H1 (cell line): Measurements from ENCODE around the gene C20orf144. TPM values are rescaled to one million over a fixed set of nuclear protein-coding genes. Genes with fewer than 3 reads are reported as not detected.

Experiments used
- CTCF ChIA-PET: fragments of 300-600 bp; sonication (Branson Sonifier 250); formaldehyde crosslinking; loops from one replicate; lab custom pipeline; 2021; ENCODE audit not compliant: partially characterized antibody; lab: Charles Lee
- POLR2A ChIA-PET: fragments of 300-600 bp; sonication (Branson Sonifier 250); formaldehyde crosslinking; loops from one replicate; lab custom pipeline; 2021; ENCODE audit warnings: inconsistent platforms; ENCODE audit not compliant: partially characterized antibody; lab: Charles Lee
- DNase-seq, 2 experiments: peaks; one replicate each; pipeline versions ENCODE4 v3.0.0 to v3.0.0-alpha.2; 2010 to 2022; ENCODE audit warnings: low spot score in 2 of 2, low read depth in 1 of 2, mixed read lengths in 1 of 2
- FAIRE-seq: peaks from 2 replicates; lab custom pipeline; 2011; peaks lifted over from hg19 to GRCh38; lab: Jason Lieb, UNC
- H2AFZ ChIP-seq: 2 replicates; pipeline ENCODE4 v1.8.1; 2012; ENCODE audit warnings: low read length, inconsistent platforms
- H2AK5ac ChIP-seq: 2 replicates; pipeline ENCODE4 v1.6.1; 2013; ENCODE audit warnings: low read depth, low read length
- H2BK120ac ChIP-seq: replicated peaks from 2 replicates; pipeline ENCODE3; 2013; ENCODE audit warnings: low read depth, low read length, inconsistent platforms
- H2BK12ac ChIP-seq: 2 replicates; pipeline ENCODE4 v1.6.1; 2013; ENCODE audit warnings: low read depth, low read length
- H2BK15ac ChIP-seq: 2 replicates; pipeline ENCODE4 v1.6.1; 2013; ENCODE audit warnings: low read length
- H2BK20ac ChIP-seq: 2 replicates; pipeline ENCODE4 v1.6.1; 2013; ENCODE audit warnings: low read length
- H2BK5ac ChIP-seq: 2 replicates; pipeline ENCODE4 v1.6.1; 2013; ENCODE audit warnings: low read depth, low read length
- H3K14ac ChIP-seq: 2 replicates; pipeline ENCODE4 v1.6.1; 2013; ENCODE audit warnings: inconsistent platforms; ENCODE audit not compliant: insufficient read length
- H3K18ac ChIP-seq: 2 replicates; pipeline ENCODE4 v1.6.1; 2013; ENCODE audit warnings: low read length; ENCODE audit errors: extremely low read depth
- H3K23ac ChIP-seq: 2 replicates; pipeline ENCODE4 v1.6.1; 2013; ENCODE audit warnings: inconsistent platforms; ENCODE audit not compliant: insufficient read length
- H3K23me2 ChIP-seq: 2 replicates; pipeline ENCODE4 v1.6.1; 2013; ENCODE audit warnings: low read depth, low read length
- H3K27ac ChIP-seq: 2 replicates; pipeline ENCODE4 v1.6.1; 2011; ENCODE audit warnings: low read depth, low read length, inconsistent platforms
- H3K27me3 ChIP-seq, 4 experiments: replicated peaks in 1 of 4; 1 replicate in 1 of 4; 2 replicates in 3 of 4; pipeline versions ENCODE4 v1.6.1 to v1.8.1; 2011 to 2013; ENCODE audit warnings: low read length in 3 of 4, mild to moderate bottlenecking in 3 of 4, inconsistent platforms in 2 of 4, mixed read lengths in 2 of 4, moderate library complexity in 1 of 4; ENCODE audit not compliant: control insufficient read depth in 3 of 4, insufficient read depth in 3 of 4; ENCODE audit errors: extremely low read depth in 1 of 4
- H3K36me3 ChIP-seq, 4 experiments: 2 replicates each; pipeline versions ENCODE4 v1.6.1 to v1.8.1; 2011 to 2013; ENCODE audit warnings: mild to moderate bottlenecking in 4 of 4, low read length in 3 of 4, moderate library complexity in 2 of 4, control low read depth in 1 of 4, inconsistent platforms in 1 of 4; ENCODE audit not compliant: insufficient read depth in 4 of 4, control insufficient read depth in 2 of 4
- H3K4ac ChIP-seq: replicated peaks from 2 replicates; pipeline ENCODE3; 2013; ENCODE audit warnings: low read length, low read depth, mixed read lengths, inconsistent platforms; ENCODE audit not compliant: insufficient read length
- H3K4me1 ChIP-seq, 4 experiments: replicated peaks in 1 of 4; 1 replicate in 1 of 4; 2 replicates in 3 of 4; pipeline versions ENCODE4 v1.6.1 to v1.8.1; 2011 to 2013; ENCODE audit warnings: low read length in 3 of 4, inconsistent platforms in 2 of 4, mixed read lengths in 1 of 4; ENCODE audit not compliant: insufficient read depth in 4 of 4, control insufficient read depth in 3 of 4
- H3K4me2 ChIP-seq, 2 experiments: 2 replicates each; pipeline versions ENCODE4 v1.6.1 to v1.8.1; 2011 to 2013; ENCODE audit warnings: low read depth in 2 of 2, low read length in 2 of 2, control low read depth in 1 of 2, inconsistent platforms in 1 of 2, mild to moderate bottlenecking in 1 of 2; ENCODE audit not compliant: insufficient read depth in 1 of 2
- H3K4me3 ChIP-seq, 4 experiments: fragments of 200-600, 300-600 bp in 1 of 4; sonication (generic), shearing (Covaris generic), sonication (Bioruptor Twin) in 1 of 4; 2 replicates each; pipeline versions ENCODE4 v1.5.1 to v1.8.1; 2011 to 2016; ENCODE audit warnings: low read length in 4 of 4, low read depth in 3 of 4, control low read depth in 2 of 4, inconsistent platforms in 2 of 4, mild to moderate bottlenecking in 2 of 4, mixed read lengths in 1 of 4, moderate library complexity in 1 of 4; ENCODE audit not compliant: insufficient read depth in 2 of 4; ENCODE audit errors: extremely low read depth in 1 of 4
- H3K56ac ChIP-seq: replicated peaks from 2 replicates; pipeline ENCODE3; 2013; ENCODE audit warnings: low read depth, mild to moderate bottlenecking, mixed read lengths, low read length, inconsistent platforms; ENCODE audit not compliant: insufficient read length
- H3K79me1 ChIP-seq: 2 replicates; pipeline ENCODE4 v1.6.1; 2013; ENCODE audit warnings: low read depth, low read length, control low read depth
- H3K79me2 ChIP-seq, 2 experiments: 2 replicates each; pipeline versions ENCODE4 v1.6.1 to v1.8.1; 2012 to 2013; ENCODE audit warnings: low read length in 2 of 2, mild to moderate bottlenecking in 2 of 2, inconsistent platforms in 1 of 2; ENCODE audit not compliant: insufficient read depth in 2 of 2, control insufficient read depth in 1 of 2
- H3K9ac ChIP-seq, 4 experiments: replicated peaks in 1 of 4; 1 replicate in 1 of 4; 2 replicates in 3 of 4; pipeline versions ENCODE4 v1.6.1 to v1.8.1; 2011 to 2013; ENCODE audit warnings: low read depth in 3 of 4, low read length in 3 of 4, control low read depth in 2 of 4, mild to moderate bottlenecking in 2 of 4, moderate library complexity in 2 of 4, inconsistent platforms in 1 of 4; ENCODE audit errors: extremely low read depth in 1 of 4
- H3K9me3 ChIP-seq, 2 experiments: 2 replicates each; pipeline versions ENCODE4 v1.6.1 to v1.8.1; 2012 to 2013; ENCODE audit warnings: mild to moderate bottlenecking in 2 of 2, moderate library complexity in 2 of 2, control low read depth in 1 of 2, inconsistent platforms in 1 of 2, low read depth in 1 of 2, low read length in 1 of 2, mixed read lengths in 1 of 2; ENCODE audit not compliant: insufficient read depth in 2 of 2
- H4K20me1 ChIP-seq, 2 experiments: replicated peaks in 1 of 2; 2 replicates each; pipeline versions ENCODE3 to v1.8.1; 2011 to 2013; ENCODE audit warnings: inconsistent platforms in 2 of 2, low read length in 2 of 2, mild to moderate bottlenecking in 1 of 2; ENCODE audit not compliant: insufficient read depth in 2 of 2, control insufficient read depth in 1 of 2
- H4K5ac ChIP-seq: 2 replicates; pipeline ENCODE4 v1.6.1; 2013; ENCODE audit warnings: low read length, low read depth, mixed read lengths, inconsistent platforms; ENCODE audit not compliant: insufficient read length
- H4K8ac ChIP-seq: 2 replicates; pipeline ENCODE4 v1.8.0; 2013; ENCODE audit warnings: mild to moderate bottlenecking, moderate library complexity, low read length, inconsistent platforms; ENCODE audit not compliant: insufficient read depth; ENCODE audit errors: extremely low read depth
- H4K91ac ChIP-seq: replicated peaks from 2 replicates; pipeline ENCODE3; 2013; ENCODE audit warnings: low read length, mixed read lengths, inconsistent platforms; ENCODE audit not compliant: insufficient read length
- HDAC2 ChIP-seq, 2 experiments: fragments of 300-600 bp in 1 of 2; sonication (generic) in 1 of 2; IDR thresholded peaks; 2 replicates each; pipeline ENCODE4 v1.6.1; 2011 to 2012; ENCODE audit warnings: low read depth in 2 of 2, low read length in 2 of 2, mild to moderate bottlenecking in 2 of 2, moderate library complexity in 2 of 2, borderline replicate concordance in 1 of 2, inconsistent platforms in 1 of 2
- KDM4A ChIP-seq: IDR thresholded peaks from one replicate; pipeline ENCODE4 v1.7.1; 2012; ENCODE audit warnings: low read depth, mild to moderate bottlenecking, moderate library complexity, low read length, inconsistent platforms; ENCODE audit not compliant: severe bottlenecking
- TBP ChIP-seq: IDR thresholded peaks from 2 replicates; pipeline ENCODE4 v1.6.1; 2011; ENCODE audit warnings: low read depth, low read length, improper control_type of control experiment
- WGBS, 2 experiments: shearing (Covaris generic) in 1 of 2; methylation state at CpG; one replicate each; pipeline versions ENCODE4 v1.1.6 to v1.1.7; 2013 to 2015; ENCODE audit warnings: low lambda C conversion rate in 2 of 2, mixed read lengths in 2 of 2, inconsistent platforms in 1 of 2, low coverage in 1 of 2, missing lambda C conversion rate in 1 of 2; ENCODE audit not compliant: insufficient replicate concordance in 2 of 2, insufficient coverage in 1 of 2, insufficient read length in 1 of 2; ENCODE audit errors: extremely low coverage in 1 of 2, missing lambda C conversion rate in 1 of 2; 5-methylcytosine and 5-hydroxymethylcytosine counted together
- polyA plus RNA-seq, 7 experiments: library from polyadenylated mRNA; depleted of rRNA in 3 of 7; stranded (reverse) in 5 of 7; unstranded in 2 of 7; fragments of >200 nt in 5 of 7; fragments of 200-250 nt in 2 of 7; gene quantifications; 1 replicate in 5 of 7; 2 replicates in 1 of 7; 4 replicates in 1 of 7; pipeline versions ENCODE4 v1.2.1 to v1.2.3, GENCODE V29; 2011 to 2013; ENCODE audit warnings: missing spikeins in 2 of 7, mixed read lengths in 2 of 7
- total RNA-seq: library from RNA; stranded (reverse); fragmentation: NEBNext Ultra II Directional; extraction: Animal tissue kit (Norgen Biotek cat#: 25700); gene quantifications from 2 replicates; pipeline ENCODE4 v1.2.1, GENCODE V29; 2021

C20orf144 gene
- total and polyA plus RNA-seq, 2 of the 8 experiments (the other 6 are each of a cell fraction or from before 2014, with no cell fraction given), result 0.21 to 0.24 TPM

GRCh38 chr20:33667245-33667675, 5.1 kb downstream of the C20orf144 start:
- H3K4ac ChIP-seq, result no peak overlapping the region
- FAIRE-seq (no peak), DNase-seq (no peak)
- POLR2A ChIA-PET, result interaction anchor here (0.9 to 17.9 kb wide), 9 partner anchors 12 to 266 kb away, joined by 3 to 245 read pairs (median 5); partner anchors contain the start of genes CDK5RAP1, NECAB3 and PXMP4
- peaks cover 0 to 10% (median 3%) of the 10 kb centered on the region in 4 experiments; a peak in 3 of 7 replicates for H3K27me3 ChIP-seq
- H2BK120ac ChIP-seq, result no peak overlapping the region
- peak overlapping the region; percentile 27 to 56 (median 30); a peak in 7 of 8 replicates for H3K4me3 ChIP-seq
- peaks cover 0 to 18% (median 11%) of the 10 kb centered on the region in 4 experiments; a peak in 4 of 7 replicates for H3K4me1 ChIP-seq
- H3K27ac ChIP-seq, result no peak overlapping the region
- peak overlapping the region; percentile 63 for H4K91ac ChIP-seq
- peak overlapping the region; percentile 68 to 70 for H3K4me2 ChIP-seq
- no peak overlapping the region; a peak in 2 of 7 replicates for H3K9ac ChIP-seq
- H3K14ac ChIP-seq, result no peak overlapping the region
- no peak overlapping the region for H2BK20ac ChIP-seq
- 51% methylated on average over 40 of the region's 55 CpGs; no CpG with 5 or more reads in 1 of the 2 experiments for WGBS, 2 experiments
- H2BK12ac ChIP-seq, result peak overlapping the region; percentile 60; the same call in 1 of the 2 replicates
- H4K20me1 ChIP-seq, result peaks cover 0 to 12% of the 10 kb centered on the region in 2 experiments
- H3K23me2 ChIP-seq, result peaks cover 25% of the 10 kb centered on the region; the same call in 1 of the 2 replicates
- peak overlapping the region; percentile 31; the same call in 1 of the 2 replicates for H4K8ac ChIP-seq
- H3K9me3 ChIP-seq, result peaks cover 0 to 5% of the 10 kb centered on the region in 2 experiments; a peak in 1 of 4 replicates
- no peaks in the 10 kb centered on the region; the same call in 1 of the 2 replicates for H3K79me1 ChIP-seq
- no peak overlapping the region for H2AFZ ChIP-seq
- H3K79me2 ChIP-seq, result no peaks in the 10 kb centered on the region
- H3K18ac ChIP-seq, result peak overlapping the region; percentile 19; the same call in 1 of the 2 replicates
- CTCF ChIA-PET, result interaction anchor here (0.6 to 4.3 kb wide), 24 partner anchors 10 to 255 kb away, joined by 3 to 38 read pairs (median 4); partner anchors contain the start of gene ZNF341
- peaks cover 2 to 10% (median 6%) of the 10 kb centered on the region in 4 experiments; a peak in 4 of 8 replicates for H3K36me3 ChIP-seq
- no peak overlapping the region; the same call in 1 of the 2 replicates for H2BK5ac ChIP-seq
- TF ChIP-seq HDAC2 (IDR thresholded peaks at IDR 0.05; ENCODE audit: borderline replicate concordance in 1 of 2, low read depth in 2 of 2, low read length in 2 of 2) (no peak), TBP (no peak), KDM4A (peak; percentile 53)
- H4K5ac ChIP-seq, result no peak overlapping the region
- H3K56ac ChIP-seq, result no peak overlapping the region
- no peak overlapping the region for H2BK15ac ChIP-seq
- no peak overlapping the region for H3K23ac ChIP-seq
- H2AK5ac ChIP-seq, result peak overlapping the region; percentile 34; the same call in 1 of the 2 replicates
